GM18909 (cell line): ENCODE data around the gene WSB1.
A peak's percentile ranks its signal among the peaks of the same experiment; 100 is the strongest.

Source experiments
- ATAC-seq: cut with Tn5 transposase; IDR thresholded peaks from one replicate; pipeline ENCODE4 v1.9.1; 2021; ENCODE audit warnings: mild to moderate bottlenecking; ENCODE audit not compliant: unreplicated experiment, poor library complexity

Gene WSB1

GRCh38 chr17:27332485-27333409 is 38.8 kb downstream of the WSB1 start:
- ATAC-seq = peak; percentile 91

- ATAC-seq = no peak
Measured at GRCh38 chr17:27333410-27333980, 39.6 kb downstream of the WSB1 start.

DNA sequence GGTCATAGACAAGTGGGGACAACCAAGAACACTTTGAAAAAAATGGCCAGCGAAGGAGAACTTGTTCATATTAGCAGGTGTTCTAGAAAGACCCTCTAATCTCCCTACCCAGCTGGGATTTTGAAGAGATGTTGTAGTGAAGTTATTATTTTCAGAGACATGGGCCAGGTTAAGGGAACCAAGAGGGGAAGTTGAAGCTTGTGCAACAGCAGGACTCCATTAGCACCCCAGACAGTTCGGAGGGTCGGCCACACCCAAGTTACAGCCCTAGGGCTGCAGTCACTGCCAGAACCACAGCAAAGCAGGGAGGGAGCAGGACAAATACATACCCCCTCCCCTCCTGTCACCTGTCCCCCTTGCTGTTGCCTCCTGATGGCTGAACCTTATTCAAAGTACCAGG is 42.3 kb downstream of the WSB1 start:
- ATAC-seq = no peak

- ATAC-seq = peak; percentile 71
Measured at GRCh38 chr17:27338536-27338985, 44.6 kb downstream of the WSB1 start.

- ATAC-seq = peak; percentile 42
Measured at GRCh38 chr17:27339198-27339835, 45.4 kb downstream of the WSB1 start.

DNA sequence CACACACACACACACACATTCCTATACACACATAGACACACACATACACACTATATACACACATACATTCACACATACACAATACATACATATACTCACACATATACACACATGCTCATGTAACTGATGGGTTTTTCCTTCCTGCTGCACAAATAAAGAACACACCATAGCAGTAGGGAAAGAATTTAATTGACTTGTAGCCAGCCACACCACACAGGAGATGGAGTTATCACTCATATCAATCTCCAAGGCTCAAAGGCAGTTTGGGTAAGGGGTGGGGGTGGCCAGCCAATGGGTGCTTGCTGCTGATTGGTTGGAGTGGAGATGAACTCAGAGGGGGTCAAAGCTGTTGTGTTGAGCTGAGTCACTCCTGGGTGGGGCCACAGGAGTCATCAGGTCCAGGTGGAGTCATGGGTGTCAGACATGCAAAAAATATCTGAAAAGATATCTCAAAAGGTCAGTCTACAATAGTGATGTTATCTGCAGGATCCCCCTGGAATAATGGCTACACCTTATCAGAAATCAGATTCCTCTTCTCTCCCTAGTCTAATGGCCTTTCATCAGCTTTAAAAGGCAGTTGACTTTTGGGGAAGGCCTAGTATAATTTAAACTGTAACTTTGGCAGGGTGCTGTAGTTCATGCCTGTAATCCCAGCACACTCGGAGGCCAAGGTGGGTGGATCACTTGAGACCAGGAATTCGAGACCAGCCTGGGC is 46.1 kb downstream of the WSB1 start:
- no peak for ATAC-seq

- no peak for ATAC-seq
Measured at GRCh38 chr17:27340575-27340974, 46.7 kb downstream of the WSB1 start.

- ATAC-seq = no peak
Measured at GRCh38 chr17:27341041-27341471, 47.1 kb downstream of the WSB1 start.

DNA sequence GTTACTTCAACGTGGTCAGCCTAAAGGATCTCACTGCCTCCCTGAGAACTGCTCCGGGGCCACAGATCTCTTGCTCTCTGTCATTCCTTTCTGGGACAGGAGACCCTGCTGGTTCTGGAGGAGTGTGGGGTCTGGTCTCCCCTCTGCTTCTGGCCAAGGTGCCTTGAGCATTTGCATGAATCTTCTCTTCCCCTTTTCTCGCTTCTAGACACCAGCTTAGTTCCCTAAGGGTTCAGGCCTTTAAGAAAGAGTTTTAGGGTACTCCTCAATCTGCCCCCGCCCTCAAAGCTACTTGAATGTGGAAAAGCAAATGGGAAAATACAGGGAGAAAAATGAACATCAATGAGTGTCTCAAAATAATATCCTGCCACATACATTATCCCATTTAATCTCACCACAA is 48.1 kb downstream of the WSB1 start:
- ATAC-seq = no peak

- ATAC-seq = no peak
Measured at GRCh38 chr17:27343294-27343693, 49.4 kb downstream of the WSB1 start.

DNA sequence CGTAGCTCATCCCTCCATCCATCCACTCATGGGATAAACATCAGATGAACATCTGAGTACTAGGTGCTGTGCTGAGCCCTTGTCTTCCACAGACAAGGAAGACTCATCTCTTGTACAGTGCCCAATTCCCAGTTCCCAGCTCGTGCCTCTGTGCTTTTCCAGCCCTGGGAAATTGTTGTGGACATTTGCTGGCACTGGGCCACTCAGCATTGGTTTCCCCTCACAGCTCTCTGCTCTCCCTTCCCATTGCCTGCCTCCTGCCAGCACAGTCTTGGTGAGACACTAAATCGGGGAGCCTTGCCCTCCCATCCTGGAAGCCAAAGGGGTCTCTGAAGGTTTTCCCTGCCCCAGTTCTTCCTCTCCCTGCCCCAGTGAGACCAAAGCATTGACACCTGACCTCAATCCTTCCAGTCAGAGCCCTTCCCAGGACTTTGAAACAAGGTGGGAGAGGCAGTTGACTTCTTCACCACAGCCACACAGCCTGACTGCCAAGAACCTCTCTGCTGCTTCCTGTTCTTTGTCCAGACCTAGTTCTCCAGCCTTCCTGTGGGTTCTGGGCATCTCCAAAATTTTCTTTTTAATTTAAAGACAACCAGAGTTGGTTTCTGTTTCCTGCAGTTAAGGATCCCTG is 50.2 kb downstream of the WSB1 start:
- ATAC-seq = no peak

- no peak for ATAC-seq
Measured at GRCh38 chr17:27345141-27345904, 51.4 kb downstream of the WSB1 start.

DNA sequence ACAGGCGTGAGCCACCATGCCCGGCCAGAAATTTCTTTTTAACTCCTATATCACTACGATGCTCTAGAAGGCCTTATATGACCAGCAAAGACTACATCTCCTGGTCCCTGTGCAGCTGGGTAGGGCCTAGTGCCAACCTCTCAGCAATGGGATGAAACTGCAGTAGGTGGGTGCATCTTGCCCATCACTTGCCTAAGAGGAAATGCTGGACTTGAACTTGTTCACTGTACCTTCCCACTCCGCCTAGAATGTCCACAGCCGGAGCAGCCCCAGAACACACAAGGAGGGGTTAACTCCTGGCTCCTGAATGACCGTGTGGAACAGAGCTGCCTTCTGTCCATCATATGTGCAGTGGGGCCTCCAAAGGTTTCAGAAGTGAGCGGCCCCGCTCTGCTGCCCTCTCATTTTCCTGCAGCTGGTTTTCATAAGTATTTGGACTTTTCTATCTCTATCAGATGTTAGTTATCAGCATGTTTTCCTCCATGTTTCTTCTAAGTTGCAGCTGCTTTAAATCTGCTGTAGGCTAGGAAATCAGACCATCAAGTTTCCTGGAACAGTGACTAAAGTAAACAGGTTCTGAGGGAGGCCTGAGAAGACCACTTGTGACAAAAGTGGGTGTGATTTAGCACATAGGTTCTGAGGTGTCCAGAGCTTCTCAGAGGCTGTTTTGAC is 52.5 kb downstream of the WSB1 start:
- no peak for ATAC-seq

DNA sequence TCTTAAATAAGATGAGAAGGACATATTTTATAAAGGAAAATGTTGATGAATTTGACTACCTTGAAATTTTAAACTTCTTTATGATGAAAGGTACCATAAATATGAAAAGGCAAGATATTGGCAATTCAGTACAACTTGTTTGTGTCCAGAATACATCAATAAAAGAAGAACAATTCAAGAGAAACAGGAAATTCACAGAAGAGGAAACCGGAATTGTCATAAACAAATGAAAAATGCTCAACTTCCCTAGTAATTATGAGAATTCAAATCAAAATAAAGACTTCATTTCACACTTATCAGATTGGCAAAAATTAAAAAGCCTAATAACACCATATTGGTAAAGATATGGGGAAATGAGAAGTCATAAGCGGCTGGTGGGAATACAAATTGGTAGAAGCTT is 54.3 kb downstream of the WSB1 start:
- ATAC-seq = no peak

- ATAC-seq = no peak
Measured at GRCh38 chr17:27349540-27350021, 55.7 kb downstream of the WSB1 start.

DNA sequence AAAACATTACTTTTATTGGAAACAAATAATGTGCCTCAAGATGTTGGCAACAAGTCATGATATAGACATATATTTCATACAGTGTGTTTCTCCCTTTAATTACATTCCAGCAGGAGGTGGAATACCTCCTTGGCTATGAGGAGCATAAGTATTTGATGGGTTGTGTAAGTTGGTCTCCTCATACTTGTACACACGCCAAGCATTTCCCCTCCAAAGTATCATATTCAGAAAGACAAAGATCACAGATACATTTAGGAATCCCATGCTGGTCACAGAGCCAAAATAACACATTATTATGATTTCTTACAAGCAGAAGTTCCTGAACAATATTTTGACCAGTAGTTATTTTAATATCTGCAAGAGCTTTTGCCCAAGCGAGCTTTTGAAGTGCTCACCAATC is 57.8 kb downstream of the WSB1 start:
- ATAC-seq = no peak

DNA sequence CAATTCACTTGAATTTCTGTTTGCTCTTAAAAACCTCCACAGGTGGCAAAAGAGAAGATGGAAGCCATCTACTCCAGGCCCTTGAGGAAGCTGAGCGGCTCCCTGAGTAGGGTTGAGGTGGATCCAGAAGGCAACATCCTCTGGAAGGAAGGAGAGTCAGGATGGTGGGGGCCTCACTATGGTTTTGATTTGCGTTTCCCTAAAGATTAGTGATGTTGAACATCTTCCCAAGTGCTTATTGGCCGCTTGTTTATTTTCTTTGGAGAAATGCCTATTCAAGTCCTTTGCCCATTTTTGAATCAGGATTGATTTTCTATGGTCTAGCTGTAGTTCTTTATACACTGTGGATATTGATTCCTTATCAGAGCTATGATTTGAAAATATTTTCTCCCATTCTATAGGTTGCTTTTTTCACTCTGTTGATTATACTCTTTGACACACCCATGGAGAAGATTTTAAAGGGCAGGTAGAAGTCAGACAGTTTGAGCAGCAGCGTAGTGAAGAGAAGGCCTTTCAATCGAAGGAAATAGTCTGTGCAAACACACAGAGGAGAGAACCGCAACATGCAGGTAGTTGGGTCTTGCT is 58.6 kb downstream of the WSB1 start:
- no peak for ATAC-seq

- ATAC-seq = no peak
Measured at GRCh38 chr17:27353033-27353460, 59.1 kb downstream of the WSB1 start.
